ENCODE data around the gene WDSUB1.

The WDSUB1 gene

DNA sequence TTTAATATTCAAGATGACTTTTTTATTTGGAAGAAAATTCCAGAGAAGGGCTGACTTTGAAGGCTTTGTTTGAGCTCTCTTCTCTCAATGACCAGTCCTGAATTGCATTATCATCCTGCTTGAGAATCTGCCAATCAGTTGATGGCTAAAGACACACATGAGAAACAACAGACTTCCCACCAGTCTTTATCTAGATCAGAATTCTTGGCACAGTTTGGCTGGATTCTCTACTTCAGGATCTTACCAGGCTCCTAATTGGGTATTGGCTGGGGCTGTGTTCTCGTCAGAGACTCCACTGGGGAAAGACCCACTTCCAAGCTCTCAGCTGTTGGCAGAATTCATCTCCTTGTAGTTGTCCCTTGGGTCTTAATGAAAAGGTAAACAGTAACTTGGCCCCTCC is 86.0 kb downstream of the WDSUB1 start:
- H3K4me1 Mint-ChIP-seq (ENCODE audit: low read depth): peaks cover 18% of the 10 kb centered on the region
- no peak overlapping the region for H3K27ac Mint-ChIP-seq
- no peaks in the 10 kb centered on the region for H3K27me3 Mint-ChIP-seq
- H3K4me3 Mint-ChIP-seq: no peak overlapping the region
- no peaks in the 10 kb centered on the region for H3K36me3 Mint-ChIP-seq (ENCODE audit: low read depth)
- DNase-seq: no peak
- no peaks in the 10 kb centered on the region for H3K9me3 Mint-ChIP-seq

DNA sequence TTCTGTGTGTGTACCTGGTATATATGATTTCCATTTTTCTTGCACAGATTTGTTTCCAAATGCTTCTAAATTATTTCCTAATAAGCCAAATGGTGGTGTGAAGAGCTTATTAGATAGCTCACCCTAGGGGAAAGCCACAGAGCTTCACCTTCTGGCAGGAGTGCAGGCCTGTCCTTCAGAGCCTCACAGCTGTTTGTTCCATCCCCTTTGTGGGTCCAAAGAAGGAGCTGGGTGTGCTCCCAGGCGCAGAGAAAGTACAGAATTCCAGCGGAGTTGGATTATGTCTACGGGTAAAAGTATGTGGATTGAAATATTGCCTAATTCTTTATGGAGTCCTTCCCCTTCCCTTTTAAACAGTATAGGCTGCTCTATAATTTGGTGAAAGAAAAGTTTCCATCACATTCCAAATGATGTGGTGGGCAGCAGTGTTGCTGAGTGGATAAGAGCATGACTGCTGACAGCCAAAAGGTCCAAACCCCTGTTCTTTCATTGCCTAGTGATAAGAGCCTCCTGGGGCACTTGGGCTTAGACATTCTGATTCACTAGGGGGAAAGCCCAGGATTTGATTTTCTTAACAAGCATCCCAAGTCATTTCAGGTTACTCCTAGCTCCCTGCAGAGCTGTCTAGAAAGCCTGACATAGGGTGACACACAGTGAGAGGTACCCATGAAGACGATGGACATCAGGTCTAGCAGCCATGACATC is 86.6 kb downstream of the WDSUB1 start:
- Mint-ChIP-seq H3K4me3 (no peak overlapping the region), H3K27me3 (no peaks in the 10 kb centered on the region), H3K27ac (no peak overlapping the region), H3K4me1 (ENCODE audit: low read depth) (peaks cover 18% of the 10 kb centered on the region), H3K9me3 (no peaks in the 10 kb centered on the region), H3K36me3 (ENCODE audit: low read depth) (no peaks in the 10 kb centered on the region)
- no peak for DNase-seq

DNA sequence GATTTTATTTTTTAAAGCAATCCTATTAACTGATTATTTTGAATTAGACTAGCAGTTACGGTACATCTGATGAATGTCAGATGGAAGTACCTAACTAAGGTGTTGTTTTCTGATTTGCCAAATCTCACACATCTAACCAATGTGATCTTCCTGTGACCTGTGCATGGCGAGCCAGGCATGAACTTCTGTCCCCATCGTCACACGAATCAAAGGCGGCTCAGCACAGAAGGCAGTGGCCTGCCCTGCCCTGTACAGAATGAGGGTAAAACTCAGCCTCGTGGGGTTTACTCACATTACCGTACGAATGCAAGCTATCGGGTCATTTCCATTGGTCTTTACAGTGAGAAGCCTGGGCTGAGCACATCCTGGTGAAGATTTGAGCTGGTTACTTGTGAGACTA is 87.3 kb downstream of the WDSUB1 start:
- H3K27ac Mint-ChIP-seq: no peak overlapping the region
- no peaks in the 10 kb centered on the region for H3K9me3 Mint-ChIP-seq
- no peak for DNase-seq
- H3K36me3 Mint-ChIP-seq (ENCODE audit: low read depth): no peaks in the 10 kb centered on the region
- H3K27me3 Mint-ChIP-seq: no peaks in the 10 kb centered on the region
- H3K4me3 Mint-ChIP-seq: no peak overlapping the region
- H3K4me1 Mint-ChIP-seq (ENCODE audit: low read depth): peaks cover 18% of the 10 kb centered on the region

DNA sequence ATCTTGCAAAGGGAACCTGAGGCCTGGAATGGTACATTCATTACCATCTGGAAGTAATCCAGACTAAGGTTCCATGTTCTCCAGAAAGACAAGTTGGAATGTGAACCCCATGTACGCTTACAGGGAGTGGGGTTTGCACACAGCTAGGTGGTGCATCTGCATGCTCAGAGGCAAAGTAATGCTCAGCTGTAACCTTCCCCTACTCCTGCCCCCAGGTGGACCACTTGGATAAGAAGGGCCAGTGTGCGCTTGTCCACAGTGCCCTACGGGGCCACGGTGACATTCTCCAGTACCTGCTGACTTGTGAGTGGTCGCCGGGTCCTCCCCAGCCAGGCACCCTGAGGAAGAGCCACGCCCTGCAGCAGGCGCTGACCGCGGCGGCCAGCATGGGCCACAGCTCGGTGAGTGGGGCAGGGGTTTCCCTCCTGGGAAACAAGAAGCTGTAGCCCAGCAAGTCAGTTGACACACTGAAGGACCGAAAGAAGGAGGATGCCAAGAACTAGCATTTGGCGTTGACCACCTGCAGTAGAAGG is 90.0 kb downstream of the WDSUB1 start:
- no peak overlapping the region for H3K27ac Mint-ChIP-seq
- H3K36me3 Mint-ChIP-seq (ENCODE audit: low read depth): no peaks in the 10 kb centered on the region
- no peak for DNase-seq
- H3K9me3 Mint-ChIP-seq: no peaks in the 10 kb centered on the region
- H3K27me3 Mint-ChIP-seq: no peaks in the 10 kb centered on the region
- H3K4me3 Mint-ChIP-seq: no peak overlapping the region
- H3K4me1 Mint-ChIP-seq (ENCODE audit: low read depth): peaks cover 9% of the 10 kb centered on the region

DNA sequence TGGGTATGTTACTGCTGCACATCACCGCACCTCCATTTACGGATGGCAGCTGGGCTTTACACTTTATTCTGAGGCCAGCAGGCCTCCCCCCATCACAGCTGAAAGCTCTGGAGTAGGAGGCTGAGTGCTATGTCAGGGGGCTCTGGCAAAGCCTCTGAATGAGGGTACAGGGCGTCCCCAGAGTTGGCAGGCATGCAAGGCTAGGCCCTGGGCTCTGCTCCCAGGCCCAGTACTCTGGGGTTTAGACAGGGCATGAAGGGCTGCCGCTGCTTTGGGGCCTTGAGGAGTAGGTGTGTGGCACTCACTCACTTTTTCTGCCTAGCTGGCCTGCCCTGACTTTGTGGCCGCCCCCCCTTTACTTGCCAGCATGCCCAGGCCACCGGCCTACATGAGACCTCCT is 90.8 kb downstream of the WDSUB1 start:
- Mint-ChIP-seq H3K27me3 (no peaks in the 10 kb centered on the region), H3K4me3 (no peak overlapping the region), H3K9me3 (no peaks in the 10 kb centered on the region), H3K36me3 (ENCODE audit: low read depth) (no peaks in the 10 kb centered on the region), H3K27ac (no peak overlapping the region), H3K4me1 (ENCODE audit: low read depth) (peaks cover 2% of the 10 kb centered on the region)
- no peak for DNase-seq

DNA sequence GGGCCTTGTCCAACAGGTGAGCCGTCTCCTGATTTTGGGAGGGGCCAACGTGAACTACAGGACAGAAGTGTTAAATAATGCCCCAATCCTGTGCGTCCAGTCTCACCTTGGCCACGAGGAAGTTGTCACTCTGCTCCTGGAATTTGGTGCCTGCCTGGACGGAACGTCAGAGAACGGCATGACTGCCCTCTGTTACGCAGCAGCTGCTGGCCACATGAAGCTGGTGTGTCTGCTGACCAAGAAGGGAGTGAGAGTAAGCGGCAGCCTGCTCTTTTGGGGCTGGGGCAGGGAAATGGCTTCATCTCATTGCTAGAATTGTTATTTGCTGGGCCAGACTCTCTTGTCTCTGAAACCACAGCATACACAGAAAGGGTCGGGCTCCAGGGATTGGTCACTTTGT is 92.3 kb downstream of the WDSUB1 start:
- Mint-ChIP-seq H3K36me3 (ENCODE audit: low read depth) (no peaks in the 10 kb centered on the region), H3K4me1 (ENCODE audit: low read depth) (no peaks in the 10 kb centered on the region), H3K4me3 (no peak overlapping the region), H3K9me3 (no peaks in the 10 kb centered on the region), H3K27ac (no peak overlapping the region), H3K27me3 (no peaks in the 10 kb centered on the region)
- DNase-seq: no peak

DNA sequence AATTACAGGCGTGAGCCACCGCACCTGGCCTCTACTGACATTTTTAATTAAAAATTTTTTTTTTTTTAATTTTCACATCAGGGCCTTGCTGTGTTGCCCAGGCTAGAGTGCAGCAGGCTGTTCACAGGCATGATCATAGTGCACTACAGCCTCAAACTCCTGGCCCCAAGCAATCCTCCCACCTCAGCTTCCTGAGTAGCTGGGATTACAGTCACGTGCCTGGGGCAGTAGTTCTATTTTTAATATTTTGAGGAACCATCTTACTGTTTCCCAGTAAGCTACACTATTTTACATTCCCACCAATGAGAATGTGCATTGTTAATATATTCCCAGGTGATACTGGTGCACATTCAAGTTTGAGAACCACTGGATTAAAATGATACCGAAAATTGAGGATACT is 92.7 kb downstream of the WDSUB1 start:
- DNase-seq: no peak
- Mint-ChIP-seq H3K36me3 (ENCODE audit: low read depth) (no peaks in the 10 kb centered on the region), H3K9me3 (no peaks in the 10 kb centered on the region), H3K4me1 (ENCODE audit: low read depth) (no peaks in the 10 kb centered on the region), H3K27me3 (no peaks in the 10 kb centered on the region), H3K4me3 (no peak overlapping the region), H3K27ac (no peak overlapping the region)

DNA sequence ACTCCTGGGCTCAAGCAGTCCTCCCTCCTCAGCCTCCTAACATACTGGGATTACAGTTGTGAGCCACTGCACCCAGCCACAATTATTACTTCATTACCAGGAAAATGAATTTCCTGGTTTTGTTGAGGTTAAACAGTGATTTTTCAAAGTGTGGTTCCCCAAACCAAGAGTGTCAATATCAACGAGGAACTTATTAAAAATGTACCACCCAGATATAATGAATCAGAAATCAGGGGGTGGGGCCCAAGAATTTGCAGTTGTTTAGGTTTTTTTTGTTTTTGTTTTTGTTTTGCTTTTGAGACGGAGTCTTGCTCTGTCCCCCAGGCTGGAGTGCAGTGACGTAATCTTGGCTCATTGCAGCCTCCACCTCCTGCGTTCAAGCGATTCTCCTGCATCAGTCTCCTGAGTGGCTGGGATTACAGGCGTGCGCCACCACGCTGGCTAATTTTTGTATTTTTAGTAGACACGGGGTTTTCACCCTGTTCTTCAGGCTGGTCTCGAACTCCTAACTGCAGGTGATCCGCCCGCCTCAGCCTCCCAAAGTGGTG is 94.1 kb downstream of the WDSUB1 start:
- no peak for DNase-seq
- H3K27ac Mint-ChIP-seq: no peak overlapping the region
- H3K4me3 Mint-ChIP-seq: no peak overlapping the region
- H3K4me1 Mint-ChIP-seq (ENCODE audit: low read depth): no peaks in the 10 kb centered on the region
- no peaks in the 10 kb centered on the region for H3K27me3 Mint-ChIP-seq
- no peaks in the 10 kb centered on the region for H3K36me3 Mint-ChIP-seq (ENCODE audit: low read depth)
- no peaks in the 10 kb centered on the region for H3K9me3 Mint-ChIP-seq

DNA sequence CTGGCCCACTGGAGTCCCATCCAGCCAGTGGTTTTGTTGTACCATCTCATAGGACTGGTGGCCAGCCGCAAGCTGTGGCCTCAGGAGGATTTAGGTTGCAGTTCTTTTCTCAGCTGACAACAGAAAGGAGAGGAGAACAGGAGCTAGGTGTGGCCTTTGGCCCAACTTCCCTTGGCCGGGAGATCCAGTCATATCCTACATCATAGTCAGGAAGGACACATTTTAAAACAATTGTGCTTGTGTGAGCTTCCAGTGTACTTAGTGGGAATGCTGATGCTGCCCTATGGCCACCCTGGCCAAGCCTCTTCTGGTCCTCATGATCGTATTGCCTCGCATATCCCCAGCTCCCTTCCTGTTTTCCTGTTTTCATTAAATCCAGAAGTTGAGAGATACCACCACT is 98.1 kb downstream of the WDSUB1 start:
- no peak for DNase-seq
- Mint-ChIP-seq H3K27ac (no peak overlapping the region), H3K4me3 (no peak overlapping the region), H3K9me3 (no peaks in the 10 kb centered on the region), H3K4me1 (ENCODE audit: low read depth) (peaks cover 14% of the 10 kb centered on the region), H3K36me3 (ENCODE audit: low read depth) (no peaks in the 10 kb centered on the region), H3K27me3 (no peaks in the 10 kb centered on the region)

DNA sequence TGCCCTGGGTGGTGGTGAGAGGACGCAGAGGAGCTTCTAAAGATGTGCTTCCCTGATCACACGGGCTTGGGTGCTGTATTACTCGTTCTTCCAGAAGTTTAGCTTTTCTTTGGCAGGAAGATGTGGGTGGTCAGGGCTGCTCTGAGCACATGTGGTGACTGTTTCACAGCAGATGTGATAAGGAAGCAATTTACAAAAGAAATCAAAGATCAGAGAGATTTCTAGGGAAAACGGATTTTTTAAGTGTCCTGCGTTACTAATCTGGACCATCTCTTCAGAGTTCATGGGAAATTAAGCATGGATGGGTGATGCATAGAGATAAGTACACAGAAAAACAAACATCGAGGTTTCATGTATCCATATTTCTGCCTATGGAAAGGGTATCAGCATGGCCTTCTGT is 99.4 kb downstream of the WDSUB1 start:
- no peaks in the 10 kb centered on the region for H3K36me3 Mint-ChIP-seq (ENCODE audit: low read depth)

DNA sequence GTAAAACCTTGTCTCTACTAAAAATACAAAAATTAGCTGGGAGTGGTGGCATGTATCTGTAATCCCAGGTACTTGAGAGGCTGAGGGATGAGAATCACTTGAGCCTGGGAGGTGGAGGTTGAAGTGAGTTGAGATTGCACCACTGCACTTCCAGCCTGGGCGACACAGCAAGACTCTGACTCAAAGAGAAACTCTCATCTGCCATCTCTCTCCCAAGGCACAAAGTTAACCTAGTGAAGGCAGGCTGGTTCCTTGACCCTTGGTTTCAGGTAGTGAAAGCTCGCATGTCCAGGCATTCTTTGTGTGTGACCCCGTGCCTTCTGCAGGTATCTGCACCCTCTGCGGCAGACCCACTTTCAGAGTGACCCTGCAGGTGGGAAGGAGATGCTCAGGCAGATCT is 100.0 kb downstream of the WDSUB1 start:
- Mint-ChIP-seq H3K4me3 (no peak overlapping the region), H3K27me3 (no peaks in the 10 kb centered on the region), H3K36me3 (ENCODE audit: low read depth) (no peaks in the 10 kb centered on the region), H3K9me3 (no peaks in the 10 kb centered on the region), H3K4me1 (ENCODE audit: low read depth) (peaks cover 14% of the 10 kb centered on the region), H3K27ac (no peak overlapping the region)
- no peak for DNase-seq

More for the DNA sequence above, 99.4 kb downstream of the WDSUB1 start:
- H3K4me1 Mint-ChIP-seq (ENCODE audit: low read depth): peaks cover 14% of the 10 kb centered on the region
- no peak overlapping the region for H3K4me3 Mint-ChIP-seq
- H3K27me3 Mint-ChIP-seq: no peaks in the 10 kb centered on the region
- H3K9me3 Mint-ChIP-seq: no peaks in the 10 kb centered on the region
- DNase-seq: no peak
- no peak overlapping the region for H3K27ac Mint-ChIP-seq

Data from activated T-cell treated with anti-CD3 and anti-CD28 coated beads, Interleukin-2, amount 50 U/mL, for 24 hours (primary cell).